A549 (cell line): ENCODE measurements around the gene DSCAM.

Experiments
- HDAC2 ChIP-seq: fragments of 200-600 bp; sonication (generic); IDR thresholded peaks from 2 replicates; pipeline ENCODE4 v1.6.1; 2016
- POLR2A ChIP-seq: IDR thresholded peaks from 2 replicates; pipeline ENCODE4 v1.6.1; 2012; ENCODE audit warnings: mild to moderate bottlenecking, low read length
- RARB ChIP-seq: fragments of 250-450 bp; sonication (Bioruptor Pico); IDR thresholded peaks from 2 replicates; pipeline ENCODE4 v1.8.0; 2021; ENCODE audit warnings: mild to moderate bottlenecking, moderate library complexity
- RFX5 ChIP-seq: fragments of 450-650 bp; IDR thresholded peaks from 2 replicates; pipeline ENCODE4 v1.7.1; 2014; ENCODE audit warnings: antibody characterized with exemption, mild to moderate bottlenecking, moderate library complexity
- RNF2 ChIP-seq: fragments of 200-600 bp; sonication (generic); IDR thresholded peaks from 2 replicates; pipeline ENCODE4 v1.6.1; 2016; ENCODE audit warnings: low read depth, mild to moderate bottlenecking, antibody characterized with exemption, moderate library complexity, borderline replicate concordance
- TF ChIP-seq, protein P1 (sequence below): fragments of >200 bp; sonication (Bioruptor Twin); formaldehyde crosslinking; IDR thresholded peaks from 3 replicates; pipeline ENCODE4 v1.5.1; 2016
- TF ChIP-seq, protein P2 (sequence below): fragments of 200-600 bp; sonication (generic); IDR thresholded peaks from 2 replicates; pipeline ENCODE4 v1.6.1; 2016; ENCODE audit warnings: antibody characterized with exemption, mild to moderate bottlenecking, moderate library complexity

GRCh38 chr21:40881767-40882166 lies 34.8 kb upstream of the DSCAM start:
- TF ChIP-seq POLR2A (no peak), RNF2 (no peak), RFX5 (no peak), HDAC2 (no peak), RARB (CRISPR knock-in tag) (no peak)
- TF ChIP-seq, protein P1, sequence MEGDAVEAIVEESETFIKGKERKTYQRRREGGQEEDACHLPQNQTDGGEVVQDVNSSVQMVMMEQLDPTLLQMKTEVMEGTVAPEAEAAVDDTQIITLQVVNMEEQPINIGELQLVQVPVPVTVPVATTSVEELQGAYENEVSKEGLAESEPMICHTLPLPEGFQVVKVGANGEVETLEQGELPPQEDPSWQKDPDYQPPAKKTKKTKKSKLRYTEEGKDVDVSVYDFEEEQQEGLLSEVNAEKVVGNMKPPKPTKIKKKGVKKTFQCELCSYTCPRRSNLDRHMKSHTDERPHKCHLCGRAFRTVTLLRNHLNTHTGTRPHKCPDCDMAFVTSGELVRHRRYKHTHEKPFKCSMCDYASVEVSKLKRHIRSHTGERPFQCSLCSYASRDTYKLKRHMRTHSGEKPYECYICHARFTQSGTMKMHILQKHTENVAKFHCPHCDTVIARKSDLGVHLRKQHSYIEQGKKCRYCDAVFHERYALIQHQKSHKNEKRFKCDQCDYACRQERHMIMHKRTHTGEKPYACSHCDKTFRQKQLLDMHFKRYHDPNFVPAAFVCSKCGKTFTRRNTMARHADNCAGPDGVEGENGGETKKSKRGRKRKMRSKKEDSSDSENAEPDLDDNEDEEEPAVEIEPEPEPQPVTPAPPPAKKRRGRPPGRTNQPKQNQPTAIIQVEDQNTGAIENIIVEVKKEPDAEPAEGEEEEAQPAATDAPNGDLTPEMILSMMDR: no peak
- TF ChIP-seq, protein P2, sequence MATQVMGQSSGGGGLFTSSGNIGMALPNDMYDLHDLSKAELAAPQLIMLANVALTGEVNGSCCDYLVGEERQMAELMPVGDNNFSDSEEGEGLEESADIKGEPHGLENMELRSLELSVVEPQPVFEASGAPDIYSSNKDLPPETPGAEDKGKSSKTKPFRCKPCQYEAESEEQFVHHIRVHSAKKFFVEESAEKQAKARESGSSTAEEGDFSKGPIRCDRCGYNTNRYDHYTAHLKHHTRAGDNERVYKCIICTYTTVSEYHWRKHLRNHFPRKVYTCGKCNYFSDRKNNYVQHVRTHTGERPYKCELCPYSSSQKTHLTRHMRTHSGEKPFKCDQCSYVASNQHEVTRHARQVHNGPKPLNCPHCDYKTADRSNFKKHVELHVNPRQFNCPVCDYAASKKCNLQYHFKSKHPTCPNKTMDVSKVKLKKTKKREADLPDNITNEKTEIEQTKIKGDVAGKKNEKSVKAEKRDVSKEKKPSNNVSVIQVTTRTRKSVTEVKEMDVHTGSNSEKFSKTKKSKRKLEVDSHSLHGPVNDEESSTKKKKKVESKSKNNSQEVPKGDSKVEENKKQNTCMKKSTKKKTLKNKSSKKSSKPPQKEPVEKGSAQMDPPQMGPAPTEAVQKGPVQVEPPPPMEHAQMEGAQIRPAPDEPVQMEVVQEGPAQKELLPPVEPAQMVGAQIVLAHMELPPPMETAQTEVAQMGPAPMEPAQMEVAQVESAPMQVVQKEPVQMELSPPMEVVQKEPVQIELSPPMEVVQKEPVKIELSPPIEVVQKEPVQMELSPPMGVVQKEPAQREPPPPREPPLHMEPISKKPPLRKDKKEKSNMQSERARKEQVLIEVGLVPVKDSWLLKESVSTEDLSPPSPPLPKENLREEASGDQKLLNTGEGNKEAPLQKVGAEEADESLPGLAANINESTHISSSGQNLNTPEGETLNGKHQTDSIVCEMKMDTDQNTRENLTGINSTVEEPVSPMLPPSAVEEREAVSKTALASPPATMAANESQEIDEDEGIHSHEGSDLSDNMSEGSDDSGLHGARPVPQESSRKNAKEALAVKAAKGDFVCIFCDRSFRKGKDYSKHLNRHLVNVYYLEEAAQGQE: no peak
